Neutrophil (primary cell): ENCODE results near the gene LAMTOR5.

Experiments used
- H3K27ac ChIP-seq: fragments of 200-600 bp; sonication (generic); 2 replicates; pipeline ENCODE4 v1.5.1; 2016; ENCODE audit warnings: mild to moderate bottlenecking, moderate library complexity
- H3K27me3 ChIP-seq: fragments of 200-600 bp; sonication (generic); 2 replicates; pipeline ENCODE4 v1.6.0; 2016; ENCODE audit warnings: mild to moderate bottlenecking
- H3K36me3 ChIP-seq: fragments of 200-600 bp; sonication (generic); 2 replicates; pipeline ENCODE4 v1.5.1; 2017
- H3K4me1 ChIP-seq, 2 experiments: fragments of 200-600 bp in 1 of 2; sonication (generic) in 1 of 2; 1 replicate in 1 of 2; 2 replicates in 1 of 2; pipeline versions ENCODE4 v1.5.1 to v1.6.1; 2013 to 2016; ENCODE audit warnings: low read depth in 1 of 2, low read length in 1 of 2, mild to moderate bottlenecking in 1 of 2, moderate library complexity in 1 of 2; ENCODE audit not compliant: control insufficient read depth in 1 of 2, insufficient read depth in 1 of 2
- H3K4me3 ChIP-seq, 2 experiments: fragments of 200-600 bp in 1 of 2; sonication (generic) in 1 of 2; 1 replicate in 1 of 2; 2 replicates in 1 of 2; pipeline ENCODE4 v1.5.1; 2013 to 2016; ENCODE audit warnings: low read depth in 1 of 2, low read length in 1 of 2, mild to moderate bottlenecking in 1 of 2, moderate library complexity in 1 of 2
- H3K9me3 ChIP-seq: fragments of 200-600 bp; sonication (generic); 2 replicates; pipeline ENCODE4 v1.5.1; 2016
- TF ChIP-seq, protein P1 (sequence below): fragments of 200-600 bp; sonication (generic); IDR thresholded peaks from 2 replicates; pipeline ENCODE4 v1.5.1; 2016; ENCODE audit warnings: antibody characterized with exemption

The LAMTOR5 gene

DNA sequence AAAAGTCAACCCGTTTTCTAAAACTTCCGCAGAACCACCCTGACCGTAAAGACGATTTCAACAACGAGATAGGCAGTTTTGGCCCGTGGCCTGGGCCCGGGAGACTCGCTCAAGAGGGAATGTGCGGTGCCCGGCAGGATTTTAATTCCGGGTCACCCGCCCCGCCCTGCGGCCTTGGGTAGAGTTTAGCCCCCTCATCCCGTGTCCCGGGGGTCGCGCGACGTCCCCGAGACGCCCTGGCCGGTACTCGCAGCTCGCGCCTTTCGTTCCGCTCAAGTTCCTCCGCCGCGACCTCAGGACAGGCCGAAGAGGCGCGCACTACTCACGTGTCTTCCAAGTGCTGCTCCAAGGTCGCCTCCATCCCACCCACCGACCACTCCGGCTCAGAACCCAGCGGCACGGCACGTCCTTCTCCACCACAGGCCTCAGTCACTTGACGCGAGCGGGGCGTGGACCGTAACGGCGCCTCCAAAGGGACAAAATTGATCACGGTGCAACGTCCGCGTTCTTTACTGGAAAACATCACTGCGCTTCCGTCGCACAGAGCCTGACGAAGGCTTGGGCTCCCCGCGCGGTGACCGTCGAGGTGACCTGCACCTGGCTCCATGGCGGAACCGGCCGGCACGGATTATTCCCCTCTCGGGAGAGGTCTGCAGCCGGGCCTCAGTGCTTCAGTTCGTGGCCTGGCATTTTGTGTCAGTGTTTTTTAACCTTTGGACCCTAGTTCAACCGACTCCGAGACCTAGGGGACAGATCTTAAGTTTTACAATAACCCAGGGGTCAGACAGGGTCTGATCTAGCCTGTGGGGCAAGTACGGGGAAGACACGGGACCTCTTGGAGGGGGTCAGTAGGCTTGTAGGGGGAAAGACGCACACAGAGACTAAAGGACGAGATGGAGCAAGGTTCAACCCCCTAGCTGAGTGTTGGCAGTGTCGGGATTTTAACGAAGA is at the start of gene LAMTOR5:
TSS of gene LAMTOR5 (minus strand) at position 435 of the 951 bp plus-strand sequence. CDS start at position 361, 74 bp downstream.
- Histone ChIP-seq H3K36me3 (peaks cover 35% of the 10 kb centered on the region), H3K27ac (peak within 1 kb of the TSS; percentile 91), H3K4me1 (peaks cover 25 to 27% of the 10 kb centered on the region in 2 experiments), H3K4me3 (peak within 1 kb of the TSS; percentile 83 to 96), H3K9me3 (no peaks in the 10 kb centered on the region), H3K27me3 (no peaks in the 10 kb centered on the region)
- TF ChIP-seq, protein P1, sequence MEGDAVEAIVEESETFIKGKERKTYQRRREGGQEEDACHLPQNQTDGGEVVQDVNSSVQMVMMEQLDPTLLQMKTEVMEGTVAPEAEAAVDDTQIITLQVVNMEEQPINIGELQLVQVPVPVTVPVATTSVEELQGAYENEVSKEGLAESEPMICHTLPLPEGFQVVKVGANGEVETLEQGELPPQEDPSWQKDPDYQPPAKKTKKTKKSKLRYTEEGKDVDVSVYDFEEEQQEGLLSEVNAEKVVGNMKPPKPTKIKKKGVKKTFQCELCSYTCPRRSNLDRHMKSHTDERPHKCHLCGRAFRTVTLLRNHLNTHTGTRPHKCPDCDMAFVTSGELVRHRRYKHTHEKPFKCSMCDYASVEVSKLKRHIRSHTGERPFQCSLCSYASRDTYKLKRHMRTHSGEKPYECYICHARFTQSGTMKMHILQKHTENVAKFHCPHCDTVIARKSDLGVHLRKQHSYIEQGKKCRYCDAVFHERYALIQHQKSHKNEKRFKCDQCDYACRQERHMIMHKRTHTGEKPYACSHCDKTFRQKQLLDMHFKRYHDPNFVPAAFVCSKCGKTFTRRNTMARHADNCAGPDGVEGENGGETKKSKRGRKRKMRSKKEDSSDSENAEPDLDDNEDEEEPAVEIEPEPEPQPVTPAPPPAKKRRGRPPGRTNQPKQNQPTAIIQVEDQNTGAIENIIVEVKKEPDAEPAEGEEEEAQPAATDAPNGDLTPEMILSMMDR: peak; percentile 68

DNA sequence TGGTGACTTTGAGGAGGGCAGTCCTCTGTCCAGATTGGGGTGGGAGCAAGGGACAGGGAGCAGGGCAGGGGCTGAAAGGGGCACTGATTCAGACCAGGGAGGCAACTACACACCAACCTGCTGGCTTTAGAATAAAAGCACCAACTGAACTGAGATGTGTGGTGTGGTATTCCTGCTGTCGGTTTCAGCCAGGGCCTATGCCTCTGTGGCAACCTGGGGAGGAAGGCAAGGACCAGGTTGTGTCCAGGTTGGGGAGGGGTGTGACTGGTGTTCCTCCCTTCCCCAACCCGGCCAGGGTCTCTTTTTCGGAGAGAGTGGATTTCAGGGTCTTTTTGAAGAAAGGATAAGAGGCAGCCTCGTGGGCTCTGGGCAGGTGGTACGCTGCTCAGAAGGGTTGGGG is 49.7 kb upstream of the LAMTOR5 start:
- Histone ChIP-seq H3K36me3 (no peaks in the 10 kb centered on the region), H3K9me3 (no peaks in the 10 kb centered on the region), H3K4me1 (no peaks in the 10 kb centered on the region), H3K27ac (no peak overlapping the region), H3K4me3 (no peak overlapping the region), H3K27me3 (no peaks in the 10 kb centered on the region)
- TF ChIP-seq, protein P1: no peak

DNA sequence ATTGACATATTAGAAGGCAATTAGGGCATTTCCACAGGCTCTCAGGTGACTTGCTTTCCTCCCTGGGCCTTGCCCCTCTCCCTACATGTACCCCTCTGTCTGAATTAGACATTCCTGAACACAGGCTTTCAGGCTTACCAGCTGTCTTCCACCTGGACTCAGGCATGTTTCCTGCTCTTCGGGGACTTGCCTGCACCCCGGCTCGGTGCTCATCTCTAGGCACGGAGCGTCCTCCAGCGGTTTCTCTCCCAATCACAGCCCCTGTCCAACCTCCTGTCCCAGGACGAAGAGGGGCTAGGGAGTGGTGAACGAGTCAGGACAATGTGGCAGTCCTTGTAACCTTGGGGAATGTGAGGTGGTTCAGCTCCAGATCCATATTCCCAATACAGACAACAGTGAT is 47.7 kb upstream of the LAMTOR5 start:
- no peaks in the 10 kb centered on the region for H3K4me1 ChIP-seq
- H3K36me3 ChIP-seq: no peaks in the 10 kb centered on the region
- peaks cover 19% of the 10 kb centered on the region for H3K27me3 ChIP-seq
- no peaks in the 10 kb centered on the region for H3K9me3 ChIP-seq
- no peak overlapping the region for H3K4me3 ChIP-seq
- no peak overlapping the region for H3K27ac ChIP-seq
- TF ChIP-seq, protein P1: no peak

DNA sequence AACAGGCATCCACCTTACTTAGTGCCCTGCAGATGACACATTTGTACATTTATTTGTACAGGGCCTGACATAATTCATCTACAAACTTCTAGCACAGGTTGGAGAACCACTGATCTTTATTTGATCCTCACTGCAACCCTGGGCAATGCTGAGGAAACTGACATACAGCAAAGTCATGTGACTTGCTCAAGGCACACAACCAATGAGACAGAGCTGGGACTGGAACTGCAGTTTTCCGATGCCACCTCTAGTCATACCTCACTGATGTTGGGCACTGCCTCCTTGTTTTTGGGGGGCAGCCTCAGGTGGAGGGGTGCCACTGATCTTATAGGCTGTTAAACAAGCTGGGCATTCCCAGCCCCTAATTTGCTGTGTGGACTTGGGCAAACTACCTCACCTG is 46.8 kb upstream of the LAMTOR5 start:
- Histone ChIP-seq H3K36me3 (no peaks in the 10 kb centered on the region), H3K4me3 (no peak overlapping the region), H3K9me3 (no peaks in the 10 kb centered on the region), H3K4me1 (no peaks in the 10 kb centered on the region), H3K27ac (no peak overlapping the region), H3K27me3 (peaks cover 20% of the 10 kb centered on the region)
- TF ChIP-seq, protein P1: no peak

DNA sequence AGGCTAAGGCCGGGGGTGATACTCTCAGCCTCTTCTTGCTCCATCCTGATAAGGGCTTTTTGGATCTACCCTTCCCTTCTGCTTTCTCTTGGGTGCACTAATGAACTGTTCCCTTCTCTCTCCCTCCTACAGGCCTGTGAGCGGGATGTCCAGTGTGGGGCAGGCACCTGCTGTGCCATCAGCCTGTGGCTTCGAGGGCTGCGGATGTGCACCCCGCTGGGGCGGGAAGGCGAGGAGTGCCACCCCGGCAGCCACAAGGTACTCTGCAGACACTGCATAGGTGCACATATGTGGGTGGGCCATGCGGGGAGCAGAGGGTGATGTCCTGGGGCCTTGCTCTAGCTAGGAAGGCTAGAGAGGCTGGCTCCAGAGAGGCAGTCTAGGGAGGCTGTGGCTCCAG is 46.3 kb upstream of the LAMTOR5 start:
- Histone ChIP-seq H3K36me3 (no peaks in the 10 kb centered on the region), H3K27ac (no peak overlapping the region), H3K27me3 (peaks cover 20% of the 10 kb centered on the region), H3K9me3 (no peaks in the 10 kb centered on the region), H3K4me3 (no peak overlapping the region), H3K4me1 (no peaks in the 10 kb centered on the region)
- TF ChIP-seq, protein P1: no peak
